GM18508 (cell line): ENCODE measurements around the gene MME.

Experiments used
- ATAC-seq: cut with Tn5 transposase; IDR thresholded peaks from one replicate; pipeline ENCODE4 v1.9.1; 2021; ENCODE audit warnings: moderate number of reproducible peaks; ENCODE audit not compliant: insufficient read depth, unreplicated experiment

The MME gene

DNA sequence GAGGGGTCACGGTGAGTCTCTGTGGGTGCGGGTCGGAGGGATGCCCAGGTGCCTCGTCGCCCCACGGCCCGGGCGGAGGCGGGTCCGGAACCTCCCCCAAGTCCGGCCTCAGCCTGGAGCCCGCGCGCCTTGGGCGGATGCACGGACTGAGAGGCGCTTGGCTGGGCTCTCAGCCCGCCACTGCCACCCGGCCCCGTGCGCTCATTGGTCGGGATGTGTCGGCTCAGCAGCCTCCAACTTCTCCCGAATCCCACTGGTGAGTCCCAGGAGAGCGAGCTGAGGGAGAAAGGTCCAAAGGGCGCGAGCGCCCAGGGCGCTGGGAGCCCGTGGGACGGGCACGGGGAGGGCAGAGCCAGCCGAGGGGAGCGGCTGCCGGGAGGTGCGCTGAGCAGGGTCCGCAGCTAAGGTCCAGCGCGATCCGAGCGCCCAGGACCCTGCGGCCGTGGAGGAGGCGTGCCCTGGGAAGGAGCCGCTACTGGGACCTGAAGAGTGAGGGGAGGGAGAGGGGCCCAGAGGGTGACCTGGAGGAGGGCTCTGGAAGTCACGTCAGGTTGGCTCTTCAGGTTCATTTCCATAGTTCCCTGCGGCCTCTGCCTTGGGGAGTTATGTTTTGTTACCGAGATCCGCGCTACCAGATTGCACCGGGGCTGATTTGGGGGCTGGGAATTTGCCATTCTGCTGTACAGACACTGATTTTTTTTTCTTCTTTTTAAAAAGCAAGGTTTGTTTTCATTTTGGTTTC, at the start of gene MME:
Gene MME, plus strand, starts transcription at position 574 of the 742 bp plus-strand sequence. CDS start 3,849 bp downstream, outside the sequence.
- ATAC-seq: no peak

DNA sequence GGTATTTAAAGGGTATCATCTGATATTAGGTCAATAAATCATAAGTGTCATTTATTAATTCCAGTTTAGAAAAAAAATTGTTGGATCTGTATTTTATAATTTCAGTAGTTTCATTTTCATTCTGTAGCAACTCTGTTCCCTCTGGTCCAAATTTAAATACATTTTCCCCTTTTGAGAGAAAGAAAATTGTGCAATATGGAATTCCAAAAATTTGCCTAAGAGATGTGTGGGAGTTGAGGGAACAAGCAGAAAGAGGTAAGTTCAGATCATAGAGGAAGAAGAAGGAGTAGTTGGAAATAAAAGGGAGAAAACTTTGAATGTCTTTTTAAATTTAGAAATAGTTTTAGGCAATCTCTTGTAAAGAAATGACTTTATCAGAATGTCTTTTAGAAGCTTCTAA, 48.9 kb upstream of the MME start:
- no peak for ATAC-seq

DNA sequence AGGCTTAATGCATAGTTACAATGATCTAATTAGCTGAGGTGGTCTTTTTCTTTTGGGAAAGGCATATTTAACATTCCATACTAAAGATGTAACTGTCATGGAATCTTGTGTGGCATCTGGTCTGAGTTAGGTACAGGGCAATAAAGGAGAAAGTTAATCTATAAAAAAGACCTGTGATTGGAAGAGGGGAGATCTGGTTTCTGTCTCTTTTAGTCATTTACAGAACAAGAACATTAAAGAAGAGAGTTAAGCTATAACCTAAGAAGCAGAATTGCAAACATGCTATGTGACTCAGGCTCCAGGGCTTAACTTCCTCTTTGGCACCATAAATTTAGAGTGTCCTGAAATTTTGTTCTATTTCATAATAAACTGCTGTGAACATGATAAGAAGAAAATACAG, 47.2 kb upstream of the MME start:
- no peak for ATAC-seq

DNA sequence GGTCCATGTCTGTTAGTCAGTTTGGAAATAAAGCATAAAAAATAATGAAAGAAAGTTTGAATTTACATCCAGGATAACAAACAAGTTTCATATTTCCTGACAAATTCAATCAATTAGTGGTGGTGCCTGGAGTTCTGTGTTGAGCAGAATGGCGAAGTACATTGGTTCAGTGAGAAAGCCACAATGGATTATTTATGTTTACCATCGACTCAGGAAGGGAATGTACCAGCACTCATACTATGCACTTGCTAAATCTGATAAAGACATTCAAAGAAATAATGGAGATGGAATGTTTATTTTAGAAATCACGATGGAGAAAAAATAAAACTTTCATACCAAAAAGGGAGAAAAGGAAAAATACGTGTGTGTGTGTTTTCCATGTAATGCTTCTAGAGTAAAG, 45.3 kb upstream of the MME start:
- no peak for ATAC-seq

DNA sequence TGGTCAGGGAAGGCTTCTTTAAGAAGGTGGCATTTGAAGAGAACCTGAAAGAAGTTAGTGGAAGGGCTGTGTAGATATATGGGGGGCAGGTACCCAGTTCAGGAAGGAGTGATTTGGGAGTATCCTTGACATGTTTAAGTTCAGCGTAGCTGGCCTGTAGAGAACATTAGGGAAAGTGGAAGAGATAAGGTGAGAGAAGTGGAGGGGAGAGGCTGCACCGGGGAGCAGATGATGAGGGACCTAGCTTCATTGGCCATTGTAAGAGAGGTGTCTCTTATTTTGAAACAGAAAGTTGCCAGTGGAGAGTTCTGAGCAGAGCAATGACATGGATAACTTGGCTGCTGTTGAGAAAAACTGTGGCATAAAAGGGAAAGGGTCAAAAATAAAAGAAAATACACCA, 44.6 kb upstream of the MME start:
- ATAC-seq: no peak

DNA sequence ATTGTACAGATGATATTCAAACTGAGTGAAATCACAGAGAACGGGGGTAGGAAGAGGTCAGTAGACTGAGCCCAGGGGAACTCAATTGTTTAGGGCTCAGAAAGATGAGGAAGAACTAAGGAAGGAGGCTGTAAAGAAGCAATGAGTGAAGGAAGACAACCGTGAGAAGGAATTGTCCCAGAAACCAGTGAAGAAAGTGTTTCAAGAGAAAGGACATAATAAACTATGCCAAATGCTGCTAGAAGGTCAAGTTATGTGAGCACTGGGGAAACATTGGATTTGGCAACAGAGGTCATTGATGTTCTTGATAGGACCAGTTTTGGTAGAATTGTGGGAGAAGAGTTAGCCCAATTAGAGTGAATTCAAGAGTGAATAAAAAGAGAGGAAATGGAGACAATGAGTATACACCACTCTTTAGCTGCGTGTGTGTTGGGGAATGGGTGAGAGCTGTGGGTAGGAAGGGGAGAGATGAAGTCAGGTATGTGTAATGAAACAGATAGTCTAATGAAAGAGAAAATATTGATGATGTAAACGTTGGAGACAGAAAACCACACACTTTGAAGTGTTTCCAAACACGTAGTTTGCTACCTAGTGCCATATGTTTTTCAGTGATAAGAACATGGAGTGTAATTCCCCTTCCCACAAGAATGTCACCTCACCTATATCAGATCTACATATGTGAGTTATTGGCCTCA, 42.5 kb upstream of the MME start:
- ATAC-seq: no peak

DNA sequence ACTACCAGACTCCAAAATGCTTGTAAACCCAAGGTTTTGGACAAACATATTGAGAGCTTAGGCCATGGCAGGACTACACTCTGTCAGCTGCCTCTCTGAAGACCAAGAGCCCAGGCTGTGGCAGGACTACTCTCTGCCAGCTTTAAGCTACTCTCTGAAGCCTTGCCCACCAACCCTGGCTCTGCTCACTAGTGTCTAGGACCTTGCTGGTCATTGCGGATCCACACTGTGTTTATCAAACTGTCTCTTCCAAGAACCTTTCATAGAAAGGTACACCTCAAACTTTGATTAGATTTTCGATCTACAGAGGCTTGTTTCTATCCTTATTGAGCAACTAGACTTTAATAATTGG, 41.9 kb upstream of the MME start:
- ATAC-seq: no peak

DNA sequence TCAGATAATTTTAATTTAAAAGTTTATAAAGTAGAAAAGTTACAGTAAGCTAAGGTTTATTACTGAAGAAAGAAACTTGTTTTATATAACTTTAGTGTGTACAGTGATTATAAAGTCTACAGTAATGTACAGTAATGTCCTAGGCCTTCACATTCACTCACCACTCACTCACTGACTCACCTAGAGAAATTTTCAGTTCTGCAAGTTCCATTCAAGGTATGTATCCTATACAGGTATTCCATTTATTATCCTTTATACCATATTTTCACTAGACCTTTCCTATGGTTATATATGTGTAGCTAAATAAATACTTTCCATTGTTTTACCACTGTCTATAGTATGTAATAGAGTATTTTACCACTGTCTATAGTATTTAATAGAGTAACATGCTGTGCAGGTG, 33.2 kb upstream of the MME start:
- no peak for ATAC-seq

DNA sequence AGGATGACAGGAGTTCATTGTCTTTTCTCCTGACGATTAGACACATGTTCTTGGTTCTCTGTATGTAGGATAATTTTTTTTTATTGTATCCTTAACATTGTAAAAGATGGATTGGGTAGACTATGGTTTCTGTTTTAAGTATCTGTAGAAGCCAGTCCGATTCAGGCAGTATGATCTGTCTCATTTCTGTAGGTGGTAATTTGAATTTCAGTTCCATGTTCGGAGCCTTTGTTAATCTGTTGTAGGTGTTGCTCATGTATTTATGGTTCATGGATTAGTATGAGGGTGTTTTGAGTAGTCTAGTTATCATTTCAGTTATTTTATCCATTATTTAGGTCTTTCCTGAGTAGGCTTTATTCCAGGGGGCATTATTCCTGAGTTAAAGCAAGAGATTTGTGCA, 32.4 kb upstream of the MME start:
- no peak for ATAC-seq

DNA sequence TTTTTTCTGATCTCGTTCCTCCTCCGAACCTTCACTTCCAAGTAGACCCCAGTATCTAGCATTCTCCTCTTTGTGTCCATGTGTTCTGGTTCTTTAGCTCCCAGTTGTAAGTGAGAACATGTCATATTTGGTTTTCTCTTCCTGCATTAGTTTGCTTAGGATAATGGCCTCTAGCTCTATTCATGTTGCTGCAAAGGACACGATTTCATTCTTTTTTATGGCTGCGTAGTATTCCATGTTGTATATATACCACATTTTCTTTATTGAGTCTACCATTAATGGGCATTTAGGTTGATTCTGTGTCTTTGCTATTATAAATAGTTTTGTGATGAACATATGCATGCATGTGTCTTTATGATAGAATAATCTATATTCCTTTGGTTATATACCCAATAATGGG, 30.2 kb upstream of the MME start:
- ATAC-seq: no peak

DNA sequence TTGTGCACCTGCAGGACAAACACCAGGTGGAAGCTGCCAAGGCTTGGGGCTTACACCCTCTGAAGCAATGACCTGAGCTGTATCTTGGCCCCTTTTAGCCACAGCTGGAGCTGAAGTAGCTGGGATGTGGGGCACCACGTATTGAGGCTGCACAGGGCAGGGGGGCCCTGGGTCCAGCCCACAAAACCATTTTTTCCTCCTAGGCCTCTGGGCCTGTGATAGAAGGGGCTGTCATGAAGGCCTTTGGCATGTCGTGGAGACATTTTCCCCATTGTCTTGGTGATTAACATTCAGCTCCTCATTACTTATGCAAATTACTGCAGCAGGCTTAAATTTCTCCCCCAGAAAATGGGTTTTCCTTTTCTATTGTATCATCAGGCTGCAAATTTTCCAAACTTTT, 27.6 kb upstream of the MME start:
- no peak for ATAC-seq

DNA sequence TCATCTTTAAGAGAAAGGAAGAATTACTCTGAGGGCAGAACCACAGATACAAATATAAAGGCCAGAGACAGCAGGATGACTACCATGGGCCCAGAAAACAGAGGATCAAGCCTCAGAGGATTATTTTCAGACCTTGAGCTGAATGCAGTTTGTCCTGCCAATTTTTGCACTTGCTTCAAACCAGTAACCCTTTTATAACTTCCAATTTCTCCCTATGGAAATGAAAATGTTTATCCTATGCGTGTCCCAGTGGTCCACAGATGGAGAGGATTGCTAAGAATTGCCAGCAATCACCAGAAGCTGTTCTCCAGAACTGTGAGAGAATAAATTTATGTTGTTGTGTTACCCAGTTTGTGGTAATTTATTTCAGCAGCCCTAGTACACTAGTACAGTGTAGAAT, 26.4 kb upstream of the MME start:
- ATAC-seq: no peak

DNA sequence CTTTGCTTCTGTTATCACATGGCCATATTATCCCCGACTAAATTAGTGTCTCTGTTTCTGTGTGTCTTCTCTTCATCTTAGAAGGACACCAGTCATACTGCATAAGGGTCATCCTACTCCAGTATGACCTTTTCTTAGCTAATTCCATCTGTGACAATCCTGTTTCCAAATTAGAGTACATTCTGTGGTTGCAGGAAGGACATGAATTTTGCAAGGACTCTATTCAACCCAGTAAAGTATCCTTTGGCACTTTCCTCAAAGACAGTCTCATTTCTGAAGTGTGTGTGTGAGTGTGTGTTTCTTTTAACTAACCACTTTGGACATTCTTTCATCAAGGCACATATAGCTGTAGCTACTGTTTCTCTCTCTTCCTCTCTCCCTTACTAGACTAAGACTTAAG, 15.2 kb upstream of the MME start:
- ATAC-seq: no peak

DNA sequence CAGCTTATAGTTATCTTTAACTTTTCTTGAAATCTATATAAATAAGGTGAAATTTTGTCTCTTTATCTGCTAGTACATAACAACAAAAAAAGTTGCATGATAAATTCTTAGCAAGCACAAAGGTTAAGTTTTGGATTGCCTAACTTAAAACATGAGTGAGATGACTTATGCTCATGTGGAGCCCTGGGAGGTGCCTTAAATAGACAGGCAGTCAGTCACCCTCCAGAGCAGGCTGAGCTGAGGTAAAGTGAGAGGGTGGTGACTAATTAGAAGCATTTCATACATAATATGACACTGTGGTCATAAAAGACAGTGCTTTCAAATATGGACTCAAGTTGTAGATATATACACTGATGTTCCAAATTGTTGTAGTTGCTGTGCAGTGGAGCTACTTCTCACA, 14.6 kb upstream of the MME start:
- ATAC-seq: no peak

DNA sequence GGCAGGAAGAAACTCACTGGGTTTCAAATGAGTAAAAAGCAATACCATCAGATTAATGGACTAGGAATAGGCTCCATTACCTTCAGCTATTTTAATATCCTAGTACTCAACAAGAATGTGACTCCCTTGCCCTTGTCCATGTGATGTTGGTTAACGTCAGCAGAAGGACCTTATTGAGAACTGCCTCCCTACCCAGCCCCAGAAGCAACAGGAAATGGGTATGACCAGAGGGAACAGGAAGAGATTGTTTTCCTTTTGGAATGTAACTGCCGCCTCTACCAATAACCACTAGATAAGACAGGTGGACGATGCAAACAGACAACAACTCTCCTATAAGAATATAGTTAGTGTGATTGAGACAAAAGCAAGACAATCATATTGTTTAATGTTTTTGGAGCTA, 10.4 kb upstream of the MME start:
- no peak for ATAC-seq

DNA sequence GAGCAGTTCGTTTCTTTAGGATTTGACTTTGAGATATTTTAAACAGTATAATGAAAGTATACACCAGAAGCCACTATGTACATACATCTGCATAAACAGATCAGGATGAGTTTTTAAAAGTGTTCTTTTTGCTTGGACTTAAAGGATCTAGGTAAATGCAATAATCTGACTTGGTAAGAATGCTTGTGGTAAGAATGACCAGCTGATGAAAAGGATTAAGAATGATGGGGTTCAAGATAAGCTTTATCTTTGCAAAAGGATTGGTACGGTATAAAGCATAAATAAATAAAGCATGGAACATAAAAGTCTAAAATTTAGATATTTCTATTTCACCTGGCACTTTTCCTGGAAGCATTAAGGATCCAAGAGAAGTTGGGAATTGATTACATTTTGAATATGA, 9.8 kb upstream of the MME start:
- no peak for ATAC-seq

DNA sequence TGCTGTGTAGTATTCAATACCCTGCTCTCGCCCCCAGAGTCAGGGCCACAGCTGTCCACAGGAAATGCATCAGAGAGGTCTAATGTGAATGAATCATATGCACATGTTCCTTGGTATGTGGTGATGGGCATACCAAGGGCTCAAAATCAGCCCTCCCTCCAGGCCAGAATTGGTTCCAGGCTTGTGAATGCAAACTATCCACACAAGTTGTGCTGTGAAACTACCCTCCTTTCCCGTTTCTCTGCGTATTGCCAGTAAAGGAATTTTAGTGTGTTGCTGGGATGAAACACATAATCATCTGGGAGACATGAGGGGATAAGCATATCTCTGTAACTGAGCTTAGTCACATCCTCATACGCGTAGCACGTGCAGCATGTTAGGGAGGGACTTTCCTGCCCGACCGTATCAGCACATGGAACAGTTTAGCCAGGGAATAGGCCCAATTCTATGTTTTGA, 9.2 kb upstream of the MME start:
- ATAC-seq: no peak

DNA sequence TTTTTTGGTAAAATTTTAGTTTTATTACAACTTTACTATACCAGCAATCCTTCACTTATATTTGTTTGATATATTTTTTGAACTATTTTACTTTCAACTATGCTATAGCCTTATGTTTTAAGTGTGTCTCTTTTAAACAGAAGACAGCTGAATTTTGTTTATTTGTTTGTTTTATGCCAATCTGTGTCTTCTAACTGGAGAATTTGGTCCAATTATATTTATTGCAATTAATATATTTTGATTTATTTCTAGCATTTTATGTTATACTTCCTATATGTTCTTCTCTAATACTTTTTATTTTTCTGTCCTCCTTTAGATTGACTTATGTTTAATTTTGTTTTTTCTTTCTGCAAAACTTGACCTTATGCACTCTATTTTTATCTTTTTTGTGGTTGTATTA, 4.9 kb upstream of the MME start:
- no peak for ATAC-seq

DNA sequence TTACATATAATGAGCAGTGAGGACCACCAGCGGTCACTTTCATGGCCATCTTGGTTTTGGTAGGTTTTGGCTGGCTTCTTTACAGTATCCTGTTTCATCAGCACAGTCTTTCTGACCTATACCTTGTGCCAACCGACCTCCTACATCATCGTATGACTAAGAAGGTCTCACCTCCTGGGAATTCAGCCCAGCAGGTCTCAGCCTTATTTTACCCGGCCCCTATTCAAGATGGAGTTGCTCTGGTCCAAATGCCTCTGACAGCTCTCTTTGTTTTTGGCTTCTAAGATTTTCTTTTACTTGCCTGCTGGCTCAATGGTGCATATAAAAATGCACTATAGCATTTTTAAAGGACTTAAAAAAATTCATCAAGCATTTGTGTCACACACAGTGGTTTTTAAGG, 3.2 kb upstream of the MME start:
- no peak for ATAC-seq

DNA sequence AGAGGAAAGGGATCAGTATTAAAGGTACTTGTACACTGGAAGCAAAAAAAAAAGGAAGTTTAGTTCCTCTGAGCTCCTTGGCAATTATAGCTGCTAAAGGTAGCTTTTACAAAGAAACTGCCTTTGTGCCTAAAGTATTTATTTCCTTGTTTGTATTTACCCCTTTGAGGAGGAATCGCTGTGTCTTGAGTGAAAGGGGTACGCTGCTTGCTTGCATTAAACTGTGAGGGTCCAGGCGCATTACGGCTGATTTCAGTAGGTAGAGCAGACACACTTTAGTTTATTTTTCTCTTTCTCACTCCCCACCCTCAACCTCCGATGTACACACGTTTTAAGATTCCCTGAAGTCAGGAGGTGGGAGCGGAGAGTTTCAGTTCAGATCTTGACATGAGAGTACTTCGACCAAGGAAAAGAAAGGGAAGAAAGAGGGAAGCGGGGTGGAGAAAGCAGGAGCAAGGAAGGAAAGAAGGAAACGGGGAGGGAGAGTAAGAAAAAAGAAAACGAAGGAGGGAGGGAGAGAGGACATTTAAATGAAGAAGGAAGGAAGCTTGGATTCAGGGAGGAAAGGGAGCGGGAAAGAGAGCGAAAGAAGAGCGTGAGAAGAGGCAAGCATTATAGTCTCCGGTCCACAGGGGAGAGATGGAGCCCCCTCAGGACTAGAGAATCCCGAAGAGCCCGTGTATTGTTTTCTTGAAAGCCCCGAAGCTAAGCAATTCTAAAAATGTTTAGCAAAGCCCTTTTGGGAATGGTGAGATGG, 1.2 kb upstream of the MME start:
- no peak for ATAC-seq

DNA sequence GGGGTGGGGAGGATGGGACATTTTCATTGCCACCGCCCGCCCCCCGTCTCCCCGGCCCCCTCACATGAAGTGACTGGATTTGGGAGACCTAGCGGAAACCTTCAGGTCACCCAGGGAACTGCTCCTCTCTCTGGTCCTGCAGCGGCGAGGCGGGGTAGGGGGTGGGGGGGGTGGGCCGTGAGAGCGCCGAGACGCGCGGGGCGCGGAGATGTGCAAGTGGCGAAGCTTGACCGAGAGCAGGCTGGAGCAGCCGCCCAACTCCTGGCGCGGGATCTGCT, 712 bp upstream of the MME start:
- ATAC-seq: no peak

DNA sequence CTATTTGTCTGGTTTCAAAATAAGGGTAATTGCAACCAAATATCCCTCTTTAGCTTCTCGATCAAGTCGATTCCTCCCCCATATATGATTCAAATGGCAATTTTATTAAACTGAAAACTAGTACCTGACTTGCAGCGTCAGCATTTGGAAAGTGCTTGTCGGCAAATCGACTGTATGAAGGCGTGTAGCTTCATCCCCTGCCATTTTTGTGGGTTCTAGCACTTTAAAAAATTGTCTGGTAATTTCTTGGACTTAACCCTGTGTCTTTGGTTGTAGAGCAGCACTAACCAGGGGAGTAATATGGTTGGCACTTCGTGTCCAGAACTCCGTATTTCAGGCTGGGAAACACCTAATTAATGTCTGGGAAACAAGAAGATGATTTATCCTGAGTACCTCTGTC, 573 bp downstream of the MME start:
- ATAC-seq: no peak
